MCF 10A (cell line): Measurements from ENCODE around the gene SNRNP48. TPM values are rescaled to one million over a fixed set of nuclear protein-coding genes. Genes with fewer than 3 reads are reported as not detected.

Experiments used
- BruUV-seq: library from RNA; stranded (reverse); fragments of 400-500 nt; replicated peaks from 2 replicates; lab custom pipeline; 2021; lab: Mats Ljungman, UMichigan
- CTCF ChIA-PET: fragments of 300-600 bp; sonication (Branson Sonifier 250); formaldehyde crosslinking; extraction: SDS; loops from one replicate; lab custom pipeline; 2021; ENCODE audit warnings: antibody characterized with exemption, inconsistent platforms; lab: Yijun Ruan, JAX
- POLR2A ChIA-PET: fragments of 300-600, 350-650 bp; sonication (Branson Sonifier 250); formaldehyde crosslinking; extraction: SDS; loops from one replicate; lab custom pipeline; 2020; ENCODE audit warnings: antibody characterized with exemption, inconsistent platforms; lab: Yijun Ruan, JAX
- DNase-seq: peaks from one replicate; pipeline ENCODE4 v3.0.0-alpha.2; 2018; ENCODE audit not compliant: unreplicated experiment
- H3K27ac Mint-ChIP-seq: one replicate; pipeline ENCODE4 v1.8.0; 2022; ENCODE audit warnings: mild to moderate bottlenecking, low read depth, mixed read lengths; ENCODE audit not compliant: unreplicated experiment
- H3K27me3 Mint-ChIP-seq: one replicate; pipeline ENCODE4 v1.8.0; 2022; ENCODE audit warnings: mixed read lengths; ENCODE audit not compliant: insufficient read depth, unreplicated experiment
- H3K36me3 Mint-ChIP-seq: one replicate; pipeline ENCODE4 v1.8.0; 2022; ENCODE audit warnings: mild to moderate bottlenecking, moderate library complexity, mixed read lengths; ENCODE audit not compliant: insufficient read depth, unreplicated experiment
- H3K4me1 Mint-ChIP-seq: one replicate; pipeline ENCODE4 v1.8.0; 2022; ENCODE audit warnings: mixed read lengths; ENCODE audit not compliant: insufficient read depth, unreplicated experiment
- H3K4me3 Mint-ChIP-seq: one replicate; pipeline ENCODE4 v1.8.0; 2022; ENCODE audit warnings: mild to moderate bottlenecking, moderate library complexity, mixed read lengths; ENCODE audit not compliant: unreplicated experiment
- H3K9me3 Mint-ChIP-seq: one replicate; pipeline ENCODE4 v1.8.0; 2022; ENCODE audit warnings: mixed read lengths; ENCODE audit not compliant: unreplicated experiment
- CTCF ChIP-seq: fragments of 200-600 bp; IDR thresholded peaks from one replicate; pipeline ENCODE4 v1.8.0; 2022; ENCODE audit warnings: antibody characterized with exemption, mild to moderate bottlenecking; ENCODE audit not compliant: unreplicated experiment
- intact Hi-C: fragments of 100-400 bp; cut with micrococcal nuclease; formaldehyde crosslinking; loops from 2 replicates; pipeline ENCODE4 v1.14.1; 2022
- total RNA-seq: library from RNA; stranded (reverse); gene quantifications from 2 replicates; pipeline ENCODE4 v1.2.3, GENCODE V29; 2022

The SNRNP48 gene
- total RNA-seq, 1 experiment from 2014 or later, result 10.2 TPM

GRCh38 chr6:7562769-7563168, 27.2 kb upstream of the SNRNP48 start:
- no peak overlapping the region for H3K4me3 Mint-ChIP-seq
- H3K36me3 Mint-ChIP-seq, result no peaks in the 10 kb centered on the region
- no TSS peak for BruUV-seq
- no peak for DNase-seq
- no peaks in the 10 kb centered on the region for H3K27me3 Mint-ChIP-seq
- H3K4me1 Mint-ChIP-seq, result peaks cover 27% of the 10 kb centered on the region
- no peaks in the 10 kb centered on the region for H3K9me3 Mint-ChIP-seq
- ChIA-PET CTCF (interaction anchor here (0.6 to 0.7 kb wide), 3 partner anchors 32 to 868 kb away, joined by 3 read pairs; no protein-coding TSS in a partner anchor), POLR2A (interaction anchor here (1.2 to 11.0 kb wide), 6 partner anchors 14 to 141 kb away, joined by 3 to 165 read pairs (median 4); no protein-coding TSS in a partner anchor)
- H3K27ac Mint-ChIP-seq, result peak overlapping the region; percentile 1
- intact Hi-C loops, result no loop called here
- no peak for TF ChIP-seq CTCF

GRCh38 chr6:7566107-7566506, 23.9 kb upstream of the SNRNP48 start:
- intact Hi-C loops, result no loop called here
- ChIA-PET POLR2A (interaction anchor here (1.1 to 5.6 kb wide), 10 partner anchors 9 to 741 kb away, joined by 3 to 25 read pairs (median 6); partner anchors contain the start of gene DSP), CTCF (no interaction called here)
- TF ChIP-seq CTCF, result no peak
- H3K9me3 Mint-ChIP-seq, result no peaks in the 10 kb centered on the region
- peak overlapping the region; percentile 49 for H3K27ac Mint-ChIP-seq
- peaks cover 9% of the 10 kb centered on the region for H3K4me1 Mint-ChIP-seq
- H3K27me3 Mint-ChIP-seq, result no peaks in the 10 kb centered on the region
- no peak for DNase-seq
- BruUV-seq, result no TSS peak
- H3K4me3 Mint-ChIP-seq, result no peak overlapping the region
- no peaks in the 10 kb centered on the region for H3K36me3 Mint-ChIP-seq

GRCh38 chr6:7566617-7567173, 23.3 kb upstream of the SNRNP48 start:
- intact Hi-C loops, result no loop called here
- Mint-ChIP-seq H3K36me3 (no peaks in the 10 kb centered on the region), H3K27me3 (no peaks in the 10 kb centered on the region), H3K4me1 (peaks cover 3% of the 10 kb centered on the region), H3K4me3 (no peak overlapping the region), H3K27ac (no peak overlapping the region), H3K9me3 (no peaks in the 10 kb centered on the region)
- TF ChIP-seq CTCF, result no peak
- no TSS peak for BruUV-seq
- DNase-seq, result no peak
- ChIA-PET POLR2A (interaction anchor here (0.6 to 5.6 kb wide), 13 partner anchors 12 to 742 kb away, joined by 3 to 25 read pairs (median 4); partner anchors contain the start of gene DSP), CTCF (interaction anchor here (0.5 to 0.8 kb wide), 2 partner anchors 15 to 84 kb away, joined by 3 read pairs; no protein-coding TSS in a partner anchor)

GRCh38 chr6:7568021-7568420, 22.0 kb upstream of the SNRNP48 start:
- no peak overlapping the region for H3K4me3 Mint-ChIP-seq
- no peaks in the 10 kb centered on the region for H3K4me1 Mint-ChIP-seq
- H3K36me3 Mint-ChIP-seq, result no peaks in the 10 kb centered on the region
- ChIA-PET CTCF (interaction anchor here (1.8 kb wide), 1 partner anchor 143 kb away, joined by 5 read pairs; no protein-coding TSS in a partner anchor), POLR2A (interaction anchor here (0.5 to 5.6 kb wide), 9 partner anchors 8 to 256 kb away, joined by 3 to 25 read pairs (median 6); no protein-coding TSS in a partner anchor)
- DNase-seq, result no peak
- no peaks in the 10 kb centered on the region for H3K27me3 Mint-ChIP-seq
- no TSS peak for BruUV-seq
- intact Hi-C loops, result no loop called here
- H3K27ac Mint-ChIP-seq, result no peak overlapping the region
- no peaks in the 10 kb centered on the region for H3K9me3 Mint-ChIP-seq
- no peak for TF ChIP-seq CTCF
